Measurements from ENCODE around the gene TSC22D3. TPM values are rescaled to one million over a fixed set of nuclear protein-coding genes. Genes with fewer than 3 reads are reported as not detected.

The TSC22D3 gene
- polyA plus RNA-seq, 1 of the 3 experiments (the other 2 are of a cell fraction), result 9.2 TPM

DNA sequence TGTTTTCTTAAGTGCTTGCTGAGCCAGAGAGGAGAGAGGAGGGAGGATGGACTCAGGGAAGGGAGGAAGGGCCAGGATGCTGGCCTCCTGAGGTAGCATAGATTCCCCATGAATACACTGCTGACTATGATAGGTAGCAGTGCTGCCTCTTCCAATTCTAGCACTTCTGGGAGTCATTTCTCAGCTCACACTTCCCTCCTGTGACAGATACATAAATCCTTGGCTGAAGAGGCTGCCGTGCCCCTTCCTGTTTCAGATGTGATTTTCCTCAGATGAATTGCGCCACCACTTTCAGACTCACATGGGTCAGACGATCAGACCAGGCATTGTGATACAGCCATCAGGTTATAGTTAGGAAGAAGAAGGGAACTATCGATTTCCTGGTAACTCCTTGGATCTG lies 22.4 kb downstream of the TSC22D3 start:
- Histone ChIP-seq H3K27me3 (ENCODE audit: insufficient read depth) (peaks cover 38% of the 10 kb centered on the region), H3K9me3 (no peaks in the 10 kb centered on the region), H3K9me2 (no peaks in the 10 kb centered on the region), H3K4me3 (ENCODE audit: low read depth in 2 of 2, low read length in 1 of 2) (no peak overlapping the region), H3K4me1 (ENCODE audit: control insufficient read depth in 1 of 2, insufficient read depth in 2 of 2, low read depth in 1 of 2, low read length in 1 of 2) (no peaks in the 10 kb centered on the region), H2AFZ (ENCODE audit: low read depth) (no peak overlapping the region), H3K4me2 (no peak overlapping the region), H3K79me2 (ENCODE audit: insufficient read depth) (no peaks in the 10 kb centered on the region), H3K27ac (ENCODE audit: low read depth in 2 of 2, low read length in 1 of 2) (no peak overlapping the region), H3K9ac (no peak overlapping the region), H3F3A (replicated peaks; ENCODE audit: insufficient read depth) (no peaks in the 10 kb centered on the region), H4K20me1 (ENCODE audit: insufficient read depth) (no peaks in the 10 kb centered on the region), H3K36me3 (replicated peaks in 1 of 2; ENCODE audit: control insufficient read depth in 1 of 2, insufficient read depth in 2 of 2, low read length in 1 of 2) (no peaks in the 10 kb centered on the region)
- ChIA-PET CTCF (interaction anchor here (2.3 kb wide), 1 partner anchor 24 kb away, joined by 11 read pairs; the partner anchor contains the start of gene NCBP2L), POLR2A (no interaction called here)
- no peak for DNase-seq
- 37% methylated on average over 4 of the region's 4 CpGs for WGBS (ENCODE audit: low lambda C conversion rate)
- no peak for TF ChIP-seq MAX (IDR thresholded peaks at IDR 0.05; ENCODE audit: low read depth)
- no peak for TF ChIP-seq EZH2phosphoT487 (IDR thresholded peaks at IDR 0.05; ENCODE audit: borderline replicate concordance, low read depth)
- no peak for TF ChIP-seq MEF2A (IDR thresholded peaks at IDR 0.05; ENCODE audit: borderline replicate concordance, low read depth)
- no peak for TF ChIP-seq RXRA (IDR thresholded peaks at IDR 0.05; ENCODE audit: borderline replicate concordance, low read depth)
- TF ChIP-seq SIN3A (IDR thresholded peaks at IDR 0.05; ENCODE audit: borderline replicate concordance, low read depth, low read length), result no peak
- TF ChIP-seq JUND (IDR thresholded peaks at IDR 0.05), result no peak
- no peak for TF ChIP-seq POLR2AphosphoS5 (IDR thresholded peaks at IDR 0.05; ENCODE audit: low read depth, low read length)
- no peak for TF ChIP-seq TEAD4 (IDR thresholded peaks at IDR 0.05; ENCODE audit: borderline replicate concordance, insufficient read depth)
- TF ChIP-seq, protein P1, sequence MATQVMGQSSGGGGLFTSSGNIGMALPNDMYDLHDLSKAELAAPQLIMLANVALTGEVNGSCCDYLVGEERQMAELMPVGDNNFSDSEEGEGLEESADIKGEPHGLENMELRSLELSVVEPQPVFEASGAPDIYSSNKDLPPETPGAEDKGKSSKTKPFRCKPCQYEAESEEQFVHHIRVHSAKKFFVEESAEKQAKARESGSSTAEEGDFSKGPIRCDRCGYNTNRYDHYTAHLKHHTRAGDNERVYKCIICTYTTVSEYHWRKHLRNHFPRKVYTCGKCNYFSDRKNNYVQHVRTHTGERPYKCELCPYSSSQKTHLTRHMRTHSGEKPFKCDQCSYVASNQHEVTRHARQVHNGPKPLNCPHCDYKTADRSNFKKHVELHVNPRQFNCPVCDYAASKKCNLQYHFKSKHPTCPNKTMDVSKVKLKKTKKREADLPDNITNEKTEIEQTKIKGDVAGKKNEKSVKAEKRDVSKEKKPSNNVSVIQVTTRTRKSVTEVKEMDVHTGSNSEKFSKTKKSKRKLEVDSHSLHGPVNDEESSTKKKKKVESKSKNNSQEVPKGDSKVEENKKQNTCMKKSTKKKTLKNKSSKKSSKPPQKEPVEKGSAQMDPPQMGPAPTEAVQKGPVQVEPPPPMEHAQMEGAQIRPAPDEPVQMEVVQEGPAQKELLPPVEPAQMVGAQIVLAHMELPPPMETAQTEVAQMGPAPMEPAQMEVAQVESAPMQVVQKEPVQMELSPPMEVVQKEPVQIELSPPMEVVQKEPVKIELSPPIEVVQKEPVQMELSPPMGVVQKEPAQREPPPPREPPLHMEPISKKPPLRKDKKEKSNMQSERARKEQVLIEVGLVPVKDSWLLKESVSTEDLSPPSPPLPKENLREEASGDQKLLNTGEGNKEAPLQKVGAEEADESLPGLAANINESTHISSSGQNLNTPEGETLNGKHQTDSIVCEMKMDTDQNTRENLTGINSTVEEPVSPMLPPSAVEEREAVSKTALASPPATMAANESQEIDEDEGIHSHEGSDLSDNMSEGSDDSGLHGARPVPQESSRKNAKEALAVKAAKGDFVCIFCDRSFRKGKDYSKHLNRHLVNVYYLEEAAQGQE (IDR thresholded peaks at IDR 0.05; ENCODE audit: low read depth, low read length), result no peak
- TF ChIP-seq NFIC (IDR thresholded peaks at IDR 0.05; ENCODE audit: borderline replicate concordance), result no peak
- no peak for TF ChIP-seq MXI1 (IDR thresholded peaks at IDR 0.05; ENCODE audit: low read depth, low read length)
- TF ChIP-seq, protein P2, sequence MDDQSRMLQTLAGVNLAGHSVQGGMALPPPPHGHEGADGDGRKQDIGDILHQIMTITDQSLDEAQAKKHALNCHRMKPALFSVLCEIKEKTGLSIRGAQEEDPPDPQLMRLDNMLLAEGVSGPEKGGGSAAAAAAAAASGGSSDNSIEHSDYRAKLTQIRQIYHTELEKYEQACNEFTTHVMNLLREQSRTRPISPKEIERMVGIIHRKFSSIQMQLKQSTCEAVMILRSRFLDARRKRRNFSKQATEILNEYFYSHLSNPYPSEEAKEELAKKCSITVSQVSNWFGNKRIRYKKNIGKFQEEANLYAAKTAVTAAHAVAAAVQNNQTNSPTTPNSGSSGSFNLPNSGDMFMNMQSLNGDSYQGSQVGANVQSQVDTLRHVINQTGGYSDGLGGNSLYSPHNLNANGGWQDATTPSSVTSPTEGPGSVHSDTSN (IDR thresholded peaks at IDR 0.05), result no peak
- TF ChIP-seq RFX5 (IDR thresholded peaks at IDR 0.05; ENCODE audit: low read length), result no peak
- TF ChIP-seq ELF1 (IDR thresholded peaks at IDR 0.05), result no peak
- no peak for TF ChIP-seq USF1 (IDR thresholded peaks at IDR 0.05; ENCODE audit: borderline replicate concordance, low read depth)
- no peak for TF ChIP-seq GATA2 (CRISPR knock-in tag; IDR thresholded peaks at IDR 0.05)
- no peak for TF ChIP-seq CHD2 (IDR thresholded peaks at IDR 0.05; ENCODE audit: low read length, partially characterized antibody)
- no peak for TF ChIP-seq FOXM1 (IDR thresholded peaks at IDR 0.05; ENCODE audit: low read depth)
- TF ChIP-seq SMC3 (IDR thresholded peaks at IDR 0.05; ENCODE audit: low read depth, low read length), result no peak

Measured in SK-N-SH (cell line).